Tongue (tissue), 2 donors: ENCODE data around the gene SKOR1. TPM values are rescaled to one million over a fixed set of nuclear protein-coding genes. Genes with fewer than 3 reads are reported as not detected.
A peak's percentile ranks its signal among the peaks of the same experiment; 100 is the strongest.

Experiments
- DNase-seq: peaks from one replicate; pipeline ENCODE4 v3.0.0-alpha.2; 2015
- total RNA-seq: library from RNA; depleted of rRNA; stranded (reverse); fragments of >200 nt; gene quantifications from one replicate; pipeline ENCODE4 v1.2.3, GENCODE V29; 2014

Gene SKOR1
- total RNA-seq, 1 donor from 2014 or later: 0.31 TPM

DNA sequence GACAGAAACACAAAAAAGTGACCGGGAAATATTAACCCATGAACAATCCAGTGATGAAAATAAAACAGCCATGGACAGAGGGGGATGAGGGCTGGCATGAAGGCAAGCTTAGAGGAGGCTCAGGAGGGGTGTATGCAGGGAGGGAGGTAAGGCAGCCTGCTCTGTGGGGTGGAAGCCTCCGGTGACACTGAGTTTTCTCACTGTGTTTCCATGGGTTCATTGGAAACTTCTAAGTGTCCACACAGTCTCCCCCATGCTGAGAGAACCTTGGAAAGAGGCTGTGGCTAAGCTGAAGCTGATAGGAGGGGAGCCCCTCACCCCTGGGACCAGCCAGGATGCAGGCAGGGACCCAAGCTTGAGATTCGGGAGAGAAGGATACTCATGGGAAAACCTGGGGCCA is 6.8 kb upstream of the SKOR1 start:
- DNase-seq: no peak

DNA sequence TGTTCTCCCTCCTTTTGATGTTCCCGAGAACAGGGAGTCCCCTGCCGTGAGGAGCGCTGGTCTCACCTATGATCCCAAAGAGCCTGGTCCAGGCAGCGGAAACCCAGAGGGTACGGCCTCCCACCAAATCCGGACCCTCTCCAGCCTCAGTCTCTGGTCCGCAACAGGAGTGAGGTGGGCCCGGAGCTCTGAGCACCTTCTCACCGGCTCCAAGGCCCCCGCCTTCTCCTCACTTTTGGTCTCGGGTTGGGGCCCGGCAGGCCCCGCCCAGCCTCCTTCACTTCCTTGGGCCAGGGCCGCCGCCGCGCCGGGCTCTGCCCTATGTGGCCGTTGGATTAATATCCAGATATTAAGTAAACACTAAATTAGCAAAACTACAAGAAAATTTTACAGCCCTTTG is 5.7 kb upstream of the SKOR1 start:
- no peak for DNase-seq

DNA sequence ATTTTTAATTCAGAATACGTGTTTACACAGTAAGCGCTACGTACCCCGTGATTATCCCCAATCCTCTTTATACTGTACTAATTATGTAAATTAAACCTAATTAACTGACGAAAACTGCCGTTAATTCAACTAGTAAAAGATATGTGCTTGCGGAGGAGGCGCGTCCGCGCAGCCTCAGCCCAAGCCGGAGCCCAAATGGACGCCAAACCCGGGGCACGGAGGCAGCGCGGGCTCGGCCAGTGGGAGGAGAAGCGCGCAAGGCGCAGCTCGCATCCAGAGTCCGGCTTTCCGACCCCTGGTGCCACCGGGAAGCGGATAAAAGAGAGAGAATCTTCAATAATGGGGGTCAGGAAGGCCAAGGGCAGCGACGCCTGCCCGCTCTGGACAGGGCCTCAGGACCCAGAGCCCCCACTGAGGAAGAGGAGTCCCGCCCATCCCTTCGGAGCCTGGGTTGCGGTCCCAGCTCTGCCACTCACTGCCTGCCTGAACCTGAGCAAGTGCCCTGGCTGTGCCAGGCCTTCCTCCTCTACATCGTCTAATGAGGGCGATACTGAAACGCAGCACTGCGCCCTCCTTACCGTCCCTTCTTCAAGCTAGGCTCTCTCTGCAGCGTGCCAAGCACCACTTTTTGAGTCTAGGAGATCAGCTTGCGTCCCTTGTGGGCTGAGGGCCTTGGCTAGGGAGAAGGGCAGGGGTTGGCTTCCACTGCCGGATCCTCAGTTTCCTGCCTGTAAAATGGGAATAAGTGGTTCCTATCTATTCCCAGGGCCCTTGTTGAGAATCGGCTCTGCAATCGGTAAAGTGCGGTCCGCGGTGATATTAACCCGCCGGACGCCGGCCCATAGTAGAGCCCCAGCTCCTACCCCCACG is 5.0 kb upstream of the SKOR1 start:
- DNase-seq: no peak

DNA sequence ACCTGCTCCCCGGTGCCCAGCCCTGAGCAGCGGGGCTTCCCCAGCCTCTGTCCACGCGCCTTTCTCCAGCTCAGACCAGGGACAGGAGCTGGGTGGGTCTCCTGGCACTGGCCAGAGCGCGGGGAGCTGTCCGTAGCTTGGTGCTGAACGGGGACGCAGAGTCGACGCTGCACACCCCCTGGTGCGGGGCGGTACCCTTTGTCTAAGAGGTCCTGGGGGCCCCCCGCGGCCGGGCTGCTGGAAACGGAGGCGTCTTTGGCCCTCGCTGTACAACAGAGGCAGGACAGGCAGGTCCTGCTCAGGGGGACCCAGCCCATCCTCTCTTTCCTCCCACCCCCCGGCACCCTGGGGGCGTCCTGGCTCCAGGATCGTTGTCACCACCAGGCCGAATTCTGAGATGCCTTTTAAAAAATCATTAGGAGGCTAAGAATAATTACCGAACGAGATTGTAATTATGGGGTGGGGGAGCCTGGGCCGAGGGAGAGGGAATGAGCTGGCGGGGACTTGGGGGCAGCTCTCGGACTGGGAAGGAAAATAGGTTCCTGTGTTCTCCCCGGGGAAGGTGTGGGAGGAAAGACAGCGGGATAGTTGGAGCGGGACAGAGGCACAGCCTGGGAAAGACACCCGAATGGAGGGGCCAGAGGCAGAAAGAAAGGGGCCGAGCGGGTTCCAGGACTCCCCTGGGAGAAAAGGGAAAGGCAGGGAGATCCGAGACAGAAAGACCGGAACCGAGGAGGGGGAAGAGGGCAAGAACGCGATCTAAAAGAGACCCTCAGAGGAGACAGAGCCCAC is 4.1 kb upstream of the SKOR1 start:
- DNase-seq: peak; percentile 89

DNA sequence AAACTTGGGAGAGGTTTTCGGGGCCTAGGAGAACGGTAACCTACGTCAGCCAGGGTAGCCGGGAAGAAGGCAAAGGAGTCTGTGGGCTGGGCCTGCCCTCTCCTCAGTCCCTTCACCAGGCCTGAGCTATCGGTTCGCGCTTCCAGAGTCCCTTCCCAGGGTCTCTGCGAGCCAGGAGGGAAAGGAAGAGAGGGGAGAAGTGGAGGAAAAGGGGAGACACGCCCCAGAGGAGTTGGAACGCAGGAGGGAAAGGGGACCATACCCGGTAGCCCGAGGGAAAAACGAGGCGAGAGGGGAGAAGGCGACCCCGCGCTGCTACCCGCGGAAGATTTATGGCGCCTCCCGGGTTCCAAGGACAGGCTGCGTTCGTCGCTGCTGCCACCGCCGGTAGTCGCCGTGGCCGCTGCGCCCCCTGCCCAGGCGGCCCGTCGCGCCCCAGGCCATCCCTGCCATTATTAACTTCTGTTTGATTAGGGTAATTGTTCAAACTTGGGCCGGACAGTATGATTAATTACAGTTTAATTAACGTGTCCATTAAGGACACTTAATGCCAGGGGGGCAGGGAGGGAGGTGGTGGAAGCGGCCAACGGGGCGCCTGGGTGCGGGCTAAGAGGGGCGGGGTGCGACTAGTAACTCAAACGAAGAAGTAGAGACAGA is 3.4 kb upstream of the SKOR1 start:
- no peak for DNase-seq

DNA sequence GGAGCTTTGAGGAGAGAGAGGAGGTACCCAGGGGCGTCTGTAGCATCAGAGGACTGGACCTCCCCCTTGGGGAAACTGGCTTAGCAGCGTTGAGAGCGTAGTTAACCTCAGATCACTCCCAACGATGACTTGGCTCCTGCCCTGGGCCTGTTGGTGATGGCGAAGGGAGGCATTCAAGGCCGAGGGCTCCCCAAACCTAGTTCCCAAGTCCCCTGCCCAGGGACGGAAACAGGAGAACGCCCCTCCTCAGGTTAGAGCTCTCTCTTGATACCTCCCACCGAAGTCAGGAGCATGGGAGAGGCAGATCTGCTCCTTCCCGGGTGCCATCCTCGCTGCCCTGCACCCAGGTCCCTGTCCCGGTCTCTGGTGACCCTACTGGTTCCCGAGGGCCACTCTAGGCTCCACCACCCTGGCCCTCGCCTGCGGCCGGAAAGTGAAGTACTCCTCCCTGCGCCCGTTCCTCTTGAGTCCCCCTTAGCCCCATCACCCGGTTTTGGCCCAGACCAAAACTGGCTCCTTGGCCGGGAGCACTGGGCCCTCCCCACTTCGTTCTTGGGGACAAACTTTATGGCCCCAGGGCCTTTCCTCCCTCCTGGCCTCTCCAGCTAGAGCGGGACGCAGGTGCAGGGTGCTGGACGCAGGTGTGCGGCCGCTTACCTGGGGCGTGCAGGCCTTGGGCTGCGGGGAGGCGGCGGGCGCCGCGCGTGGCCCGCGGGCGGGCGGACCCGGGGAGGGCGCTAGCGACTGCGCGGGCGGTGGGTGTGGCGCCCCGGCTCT is 2.6 kb upstream of the SKOR1 start:
- DNase-seq: no peak

DNA sequence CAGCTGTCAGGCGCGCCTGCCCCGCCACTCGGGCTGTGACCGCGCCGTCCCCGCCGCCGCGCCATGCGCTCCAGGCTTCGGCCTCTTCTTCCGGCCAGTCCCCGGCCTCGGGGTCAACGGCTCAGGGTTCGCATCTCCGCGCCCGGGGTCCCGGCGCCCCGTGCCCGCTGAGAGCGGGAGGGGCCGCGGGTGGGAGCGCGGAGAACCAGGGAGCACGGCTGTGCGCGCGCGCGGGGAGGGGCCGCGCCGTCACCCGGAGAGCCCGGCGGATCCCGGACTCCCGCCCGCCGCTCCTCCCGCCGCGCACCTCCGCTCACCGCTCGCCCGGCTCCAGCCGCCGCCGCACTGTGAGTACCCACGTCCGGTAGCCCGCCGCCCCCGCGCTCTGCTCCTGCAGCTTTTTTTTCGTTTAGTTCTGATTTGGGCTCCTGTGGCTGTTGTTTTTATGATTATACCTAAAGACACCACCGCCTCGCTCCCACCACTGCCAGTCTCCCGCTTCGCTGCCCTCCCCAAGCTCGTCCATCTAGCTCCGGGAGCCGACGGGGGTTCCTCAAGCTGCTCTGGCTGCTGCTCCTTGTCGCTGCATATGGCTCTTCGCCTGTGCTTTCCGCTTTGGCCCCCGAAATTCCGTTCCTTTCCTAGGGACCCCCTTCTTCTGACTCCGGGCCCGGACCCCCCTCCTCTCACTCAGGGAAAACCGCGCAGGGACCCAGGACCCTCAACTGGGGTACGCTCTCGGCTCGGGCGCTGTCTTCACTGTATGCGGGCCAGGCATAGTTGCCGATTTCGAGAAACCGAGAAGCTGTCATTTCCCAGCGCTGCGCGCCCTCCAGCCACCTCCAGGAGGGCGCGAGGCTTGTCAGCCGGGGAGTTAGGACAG is 1.8 kb upstream of the SKOR1 start:
- DNase-seq: no peak

DNA sequence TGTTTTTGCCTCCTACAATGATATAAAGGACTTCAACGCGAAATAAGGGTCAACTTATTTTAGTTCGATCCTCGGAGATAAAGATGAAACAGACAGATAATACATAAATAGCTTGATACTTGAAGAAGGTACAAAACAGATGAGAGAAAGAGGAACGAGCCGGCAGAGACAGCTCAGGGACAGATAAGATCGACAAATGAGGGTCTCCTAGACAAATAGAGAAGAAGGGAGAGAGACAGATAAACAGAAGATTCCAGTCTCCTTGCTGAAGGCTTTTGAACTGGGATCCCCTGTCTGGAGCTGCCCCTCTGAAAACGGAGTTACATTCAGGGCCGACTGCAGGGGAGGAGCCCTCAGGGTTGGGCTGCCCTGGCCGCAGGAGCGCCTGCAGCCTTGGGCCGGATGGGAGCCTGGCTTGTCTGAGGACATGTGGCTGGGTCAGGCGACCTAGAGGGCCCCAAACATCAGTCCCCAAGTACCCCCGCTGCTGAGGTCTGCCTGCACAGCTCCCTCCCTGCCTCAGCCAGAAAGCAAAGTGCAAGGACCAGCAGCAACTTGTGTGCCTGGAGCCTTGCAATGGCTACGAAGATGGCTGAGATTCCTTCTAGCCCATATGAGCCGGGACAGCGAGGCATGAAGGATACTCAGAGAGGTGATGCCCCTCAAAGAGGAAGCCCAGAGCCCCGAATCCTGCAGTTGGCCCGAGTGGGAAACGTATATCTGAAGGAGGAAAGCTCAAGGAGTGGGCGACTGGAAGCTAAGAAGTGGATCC is 926 bp upstream of the SKOR1 start:
- no peak for DNase-seq

DNA sequence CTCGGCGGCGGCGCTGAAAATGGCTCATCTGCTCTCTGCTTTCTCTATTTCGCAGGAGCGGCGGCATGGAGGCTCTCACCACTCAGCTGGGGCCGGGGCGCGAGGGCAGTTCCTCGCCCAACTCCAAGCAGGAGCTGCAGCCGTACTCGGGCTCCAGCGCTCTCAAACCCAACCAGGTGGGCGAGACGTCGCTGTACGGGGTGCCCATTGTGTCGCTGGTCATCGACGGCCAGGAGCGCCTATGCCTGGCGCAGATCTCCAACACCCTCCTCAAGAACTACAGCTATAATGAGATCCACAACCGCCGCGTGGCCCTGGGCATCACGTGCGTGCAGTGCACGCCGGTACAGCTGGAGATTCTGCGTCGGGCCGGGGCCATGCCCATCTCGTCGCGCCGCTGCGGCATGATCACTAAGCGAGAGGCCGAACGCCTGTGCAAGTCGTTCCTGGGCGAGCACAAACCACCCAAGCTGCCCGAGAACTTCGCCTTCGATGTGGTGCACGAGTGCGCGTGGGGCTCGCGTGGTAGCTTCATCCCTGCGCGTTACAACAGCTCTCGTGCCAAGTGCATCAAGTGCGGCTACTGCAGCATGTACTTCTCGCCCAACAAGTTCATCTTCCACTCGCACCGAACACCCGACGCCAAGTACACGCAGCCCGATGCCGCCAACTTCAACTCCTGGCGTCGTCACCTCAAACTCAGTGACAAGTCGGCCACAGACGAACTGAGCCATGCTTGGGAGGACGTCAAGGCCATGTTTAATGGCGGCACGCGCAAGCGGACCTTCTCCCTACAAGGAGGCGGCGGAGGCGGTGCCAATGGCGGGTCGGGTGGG is 790 bp downstream of the SKOR1 start:
- DNase-seq: no peak

DNA sequence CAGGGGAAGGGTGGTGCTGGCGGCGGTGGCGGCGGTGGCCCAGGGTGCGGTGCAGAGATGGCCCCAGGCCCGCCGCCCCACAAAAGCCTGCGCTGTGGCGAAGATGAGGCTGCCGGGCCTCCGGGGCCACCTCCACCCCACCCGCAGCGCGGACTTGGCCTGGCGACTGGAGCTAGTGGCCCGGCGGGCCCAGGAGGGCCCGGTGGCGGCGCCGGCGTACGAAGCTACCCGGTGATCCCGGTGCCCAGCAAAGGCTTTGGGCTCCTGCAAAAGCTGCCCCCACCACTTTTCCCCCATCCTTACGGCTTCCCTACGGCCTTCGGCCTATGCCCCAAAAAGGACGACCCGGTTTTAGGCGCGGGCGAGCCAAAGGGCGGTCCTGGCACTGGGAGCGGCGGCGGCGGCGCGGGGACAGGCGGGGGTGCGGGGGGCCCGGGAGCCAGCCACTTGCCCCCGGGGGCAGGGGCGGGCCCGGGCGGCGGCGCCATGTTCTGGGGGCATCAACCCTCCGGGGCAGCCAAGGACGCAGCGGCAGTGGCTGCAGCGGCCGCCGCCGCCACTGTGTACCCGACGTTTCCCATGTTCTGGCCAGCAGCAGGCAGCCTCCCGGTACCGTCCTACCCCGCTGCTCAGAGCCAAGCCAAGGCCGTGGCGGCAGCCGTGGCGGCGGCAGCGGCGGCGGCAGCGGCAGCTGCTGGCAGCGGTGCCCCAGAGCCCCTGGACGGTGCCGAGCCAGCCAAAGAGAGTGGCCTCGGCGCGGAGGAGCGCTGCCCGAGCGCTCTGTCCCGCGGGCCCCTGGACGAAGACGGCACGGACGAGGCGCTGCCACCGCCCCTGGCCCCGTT is 1.6 kb downstream of the SKOR1 start:
- DNase-seq: no peak

DNA sequence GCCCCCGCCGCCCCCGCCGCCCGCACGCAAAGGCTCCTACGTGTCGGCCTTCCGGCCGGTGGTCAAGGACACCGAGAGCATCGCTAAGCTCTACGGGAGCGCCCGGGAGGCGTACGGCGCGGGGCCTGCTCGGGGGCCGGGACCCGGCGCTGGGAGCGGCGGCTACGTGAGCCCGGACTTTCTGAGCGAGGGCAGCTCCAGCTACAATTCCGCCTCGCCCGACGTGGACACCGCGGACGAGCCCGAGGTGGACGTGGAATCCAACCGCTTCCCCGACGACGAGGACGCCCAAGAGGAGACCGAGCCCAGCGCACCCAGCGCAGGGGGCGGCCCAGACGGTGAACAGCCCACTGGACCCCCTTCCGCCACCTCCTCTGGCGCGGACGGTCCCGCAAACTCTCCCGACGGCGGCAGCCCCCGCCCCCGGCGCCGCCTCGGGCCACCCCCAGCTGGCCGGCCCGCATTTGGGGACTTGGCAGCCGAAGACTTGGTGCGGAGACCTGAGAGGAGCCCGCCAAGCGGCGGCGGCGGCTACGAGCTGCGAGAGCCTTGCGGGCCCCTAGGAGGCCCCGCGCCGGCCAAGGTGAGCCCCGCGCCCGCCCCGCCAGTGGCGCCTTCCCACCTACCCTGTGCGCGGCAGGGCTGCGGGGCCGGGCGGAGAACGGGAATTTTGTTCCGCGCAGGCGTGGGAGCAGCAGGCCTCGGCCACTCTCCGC is 2.4 kb downstream of the SKOR1 start:
- no peak for DNase-seq

DNA sequence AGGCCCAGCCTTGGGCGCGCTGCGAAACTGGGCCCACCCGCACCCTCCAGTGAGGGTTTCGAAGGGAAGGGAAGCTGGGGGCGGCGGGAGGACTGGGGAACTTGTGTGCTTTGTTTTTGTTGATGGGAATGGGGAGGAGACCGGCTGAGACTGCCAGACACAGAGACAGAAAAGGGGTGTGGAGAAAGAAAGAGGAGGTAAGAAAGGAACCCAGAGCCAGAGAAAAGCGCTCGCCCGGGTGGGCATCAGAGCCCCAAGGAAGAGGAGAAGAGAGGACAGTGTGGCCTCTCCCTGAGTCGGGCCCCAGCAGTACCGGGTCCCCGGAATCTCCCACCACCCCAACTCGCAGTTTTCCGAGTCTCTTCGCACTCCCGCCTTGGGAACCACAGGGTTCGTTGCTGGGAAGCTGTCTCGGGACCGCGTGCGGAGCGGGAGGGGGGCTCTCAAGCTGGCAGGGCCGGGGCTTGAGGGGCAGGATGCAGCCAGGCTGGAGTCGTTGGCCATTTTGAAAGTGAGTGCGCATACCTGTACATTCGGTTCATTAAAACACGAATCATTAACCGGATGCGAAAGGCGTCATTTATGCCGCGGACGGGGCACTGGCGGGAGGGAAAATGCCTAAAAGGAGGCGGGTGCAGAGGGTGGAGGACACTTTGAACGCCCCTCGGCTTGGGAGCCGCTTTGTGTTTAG is 3.1 kb downstream of the SKOR1 start:
- DNase-seq: no peak

DNA sequence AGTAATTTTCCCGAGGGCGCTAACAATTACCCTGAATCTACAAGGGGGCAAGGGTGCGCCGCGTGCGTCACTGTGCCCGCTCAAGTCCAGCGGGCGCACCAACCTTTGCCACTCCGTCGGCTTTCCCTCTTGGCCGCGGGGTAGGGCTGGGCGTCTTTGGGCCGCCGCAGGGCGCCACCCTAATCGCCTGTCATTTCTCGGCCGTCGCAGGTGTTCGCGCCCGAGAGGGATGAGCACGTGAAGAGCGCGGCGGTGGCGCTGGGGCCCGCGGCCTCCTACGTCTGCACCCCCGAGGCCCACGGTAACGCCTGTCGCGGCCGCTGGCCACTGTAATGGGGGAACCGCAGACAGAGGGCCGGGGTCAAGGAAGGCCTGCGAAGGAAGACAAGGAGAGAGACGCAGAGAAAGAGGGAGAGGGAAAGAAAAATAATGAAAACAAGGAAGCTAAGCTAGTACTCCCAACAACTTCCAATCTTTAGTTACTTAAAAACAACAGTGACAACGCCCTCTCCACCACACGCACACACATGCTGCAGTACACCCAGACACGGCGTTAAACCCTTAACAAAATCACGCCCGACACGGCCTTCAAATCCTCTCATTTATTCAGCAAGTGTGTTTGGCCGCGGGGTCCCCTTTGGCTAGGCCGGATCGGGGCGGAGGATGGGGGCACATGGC is 3.8 kb downstream of the SKOR1 start:
- DNase-seq: no peak

DNA sequence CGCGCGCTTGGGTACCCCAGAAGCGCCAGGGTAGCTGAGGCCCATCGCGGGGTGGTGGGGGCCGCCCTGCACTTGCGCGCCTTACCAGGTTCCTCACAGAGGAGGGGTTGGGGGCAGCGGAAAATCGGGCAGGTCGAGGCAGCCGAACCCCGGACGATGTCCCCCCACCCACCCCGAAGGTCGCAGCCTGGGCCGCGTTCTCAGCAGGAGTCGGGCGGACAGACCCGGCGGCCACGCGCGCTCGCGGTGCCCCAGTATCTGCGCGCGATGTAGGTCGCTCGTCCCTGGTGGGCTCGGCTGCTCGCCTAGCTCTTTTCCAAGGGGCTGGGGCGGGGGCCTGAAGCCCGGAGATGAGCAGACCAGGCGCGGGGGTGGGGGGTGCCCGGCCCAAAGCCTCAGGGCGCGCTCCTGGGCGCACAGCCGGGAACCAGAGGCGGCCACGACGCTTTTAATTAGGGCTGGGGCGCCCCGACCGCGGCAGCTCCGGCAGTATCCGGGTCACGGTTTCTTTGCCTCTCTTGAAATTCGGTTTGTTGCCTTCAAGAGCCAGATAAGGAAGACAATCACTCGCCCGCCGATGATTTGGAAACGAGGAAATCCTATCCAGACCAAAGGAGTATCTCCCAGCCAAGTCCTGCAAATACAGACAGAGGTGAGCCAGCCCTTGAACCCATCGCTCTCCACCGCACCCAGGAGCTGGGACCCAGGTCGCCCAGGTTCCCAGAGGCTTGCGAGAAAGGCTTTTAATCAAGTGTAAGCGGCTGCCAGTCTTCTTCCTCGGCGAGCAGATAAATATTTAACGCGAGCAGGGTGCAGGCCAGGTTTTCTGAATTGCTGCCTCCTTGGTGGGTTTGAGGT is 4.6 kb downstream of the SKOR1 start:
- DNase-seq: no peak

DNA sequence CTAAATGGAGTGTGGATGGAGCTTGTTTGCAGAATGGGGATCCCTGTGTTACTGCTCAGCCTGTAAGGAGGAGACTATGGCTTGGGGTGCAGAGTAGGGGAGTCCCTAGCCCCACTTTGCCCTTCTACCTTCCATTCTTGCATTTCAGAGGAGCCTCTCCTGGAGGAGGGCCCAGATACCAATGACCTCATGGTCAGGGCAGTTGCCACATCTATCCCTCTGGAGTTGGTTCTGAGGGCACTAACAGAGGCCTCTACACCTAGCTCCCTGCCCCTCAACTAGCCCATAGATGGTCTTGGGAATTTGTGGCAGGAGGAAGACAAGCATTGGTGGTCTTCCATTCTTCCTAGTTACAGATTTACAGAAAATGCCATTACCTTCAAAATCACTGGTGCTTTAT is 6.1 kb downstream of the SKOR1 start:
- no peak for DNase-seq
